GM19397 (cell line): ENCODE measurements around the gene HSF2.

Experiments used
- ATAC-seq: cut with Tn5 transposase; IDR thresholded peaks from one replicate; pipeline ENCODE4 v1.9.1; 2021; ENCODE audit warnings: mild to moderate bottlenecking, moderate library complexity; ENCODE audit not compliant: unreplicated experiment

HSF2 gene

DNA sequence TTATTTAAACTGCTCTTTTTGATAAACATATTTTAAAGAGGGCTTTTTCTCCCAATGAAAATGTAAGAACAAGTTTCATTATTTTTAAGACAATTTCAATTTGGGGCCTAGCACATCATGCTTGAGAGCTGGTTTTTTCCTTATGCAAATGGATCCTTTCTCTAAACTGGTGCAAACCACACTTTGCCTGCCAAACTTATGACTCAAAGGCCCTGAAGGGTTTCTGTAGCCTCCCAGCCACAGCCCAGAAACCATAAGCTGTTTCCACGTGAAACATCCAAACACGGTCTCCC, 451 bp upstream of the HSF2 start:
- ATAC-seq: no peak

GRCh38 chr6:122400121-122400450, 634 bp downstream of the HSF2 start:
- ATAC-seq: no peak

DNA sequence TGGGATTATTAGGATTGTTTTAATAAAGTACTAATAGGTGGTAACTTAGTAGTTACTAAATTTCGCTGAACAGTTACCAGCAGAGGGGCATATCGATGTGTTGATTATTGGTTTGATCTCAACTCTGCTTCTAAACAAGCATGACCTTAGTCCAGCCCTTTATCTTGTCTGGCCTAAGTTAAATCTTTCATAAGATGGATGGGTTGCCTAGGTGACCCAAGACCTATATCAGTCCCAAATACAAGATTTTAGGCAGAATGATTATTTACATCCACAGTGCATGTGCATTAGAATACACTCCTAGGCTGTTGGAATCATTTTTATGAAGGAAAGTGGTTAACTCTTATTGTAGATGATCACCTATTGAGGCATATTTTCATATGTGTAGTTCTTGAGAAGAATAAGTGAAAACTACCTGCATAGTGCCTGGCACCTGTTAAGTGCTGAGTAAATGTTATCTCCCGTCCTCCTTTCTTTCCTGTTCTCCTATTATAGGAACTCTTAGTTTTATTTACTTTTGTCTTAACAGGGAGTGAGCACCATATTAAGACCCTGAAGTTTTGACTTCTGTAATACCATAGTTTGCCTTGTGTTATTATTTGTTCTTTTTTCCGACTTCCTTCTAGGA, 1.1 kb downstream of the HSF2 start:
- no peak for ATAC-seq

GRCh38 chr6:122401104-122401503, 1.7 kb downstream of the HSF2 start:
- no peak for ATAC-seq

DNA sequence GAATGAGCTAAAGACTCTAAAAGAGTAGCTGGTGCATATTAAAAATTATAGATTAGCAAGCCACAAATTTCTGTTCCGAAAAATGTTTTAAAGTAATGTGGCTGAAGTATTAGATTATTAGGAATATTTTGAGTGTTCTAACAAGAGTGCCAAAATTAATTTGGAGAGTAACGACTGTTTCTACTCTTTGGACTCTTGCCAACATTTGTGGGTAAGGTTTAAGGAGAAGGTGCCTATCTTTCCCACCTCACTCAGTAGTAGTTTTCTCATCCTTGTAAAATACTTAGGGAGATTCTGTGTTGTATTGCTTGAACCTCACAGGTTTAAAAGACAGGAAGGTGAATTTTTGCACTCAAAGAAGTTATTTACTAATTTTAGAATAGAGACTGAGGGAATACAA, 5.0 kb downstream of the HSF2 start:
- no peak for ATAC-seq

DNA sequence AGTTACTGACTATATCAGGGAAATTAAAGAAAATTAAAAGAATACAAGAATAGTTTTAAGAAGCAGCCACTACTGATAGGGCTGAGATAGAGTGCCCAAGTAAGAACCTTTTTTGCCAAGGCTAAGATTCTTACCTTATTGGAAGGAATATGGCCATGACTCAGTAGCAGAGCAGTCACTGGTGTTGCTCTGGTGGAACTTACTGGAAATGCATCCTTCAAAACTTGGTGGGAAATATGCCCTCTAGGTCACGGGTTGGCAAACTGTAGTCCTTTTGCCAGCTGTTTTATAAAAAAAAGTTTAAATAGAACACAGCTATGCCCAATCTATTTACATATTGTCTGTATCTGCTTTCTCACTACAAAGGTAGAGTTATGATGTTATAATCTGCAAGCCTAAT, 6.0 kb downstream of the HSF2 start:
- ATAC-seq: no peak

DNA sequence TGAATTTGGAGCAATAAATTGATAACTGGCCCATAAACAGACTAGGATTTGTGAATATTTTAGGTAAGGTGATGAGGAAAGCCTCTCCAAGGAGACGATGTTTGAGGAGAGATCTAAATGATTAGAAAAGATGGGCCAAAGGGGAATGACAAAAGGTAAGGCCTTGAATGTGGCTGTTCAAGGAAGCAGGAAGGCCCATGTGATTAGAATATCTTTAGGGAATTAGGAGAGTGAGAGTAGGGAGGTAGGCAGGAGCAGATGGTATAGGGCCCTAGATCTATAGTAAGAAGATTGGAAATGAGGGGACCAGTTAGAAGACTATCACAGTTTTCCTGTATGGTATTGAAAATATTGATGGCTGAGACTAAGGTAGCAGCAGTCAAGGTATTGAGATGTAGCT, 6.7 kb downstream of the HSF2 start:
- no peak for ATAC-seq

- ATAC-seq: no peak
These were observed 8.3 kb downstream of the HSF2 start for GRCh38 chr6:122407712-122408111.

- no peak for ATAC-seq
These were observed 8.8 kb downstream of the HSF2 start for GRCh38 chr6:122408240-122408639.

DNA sequence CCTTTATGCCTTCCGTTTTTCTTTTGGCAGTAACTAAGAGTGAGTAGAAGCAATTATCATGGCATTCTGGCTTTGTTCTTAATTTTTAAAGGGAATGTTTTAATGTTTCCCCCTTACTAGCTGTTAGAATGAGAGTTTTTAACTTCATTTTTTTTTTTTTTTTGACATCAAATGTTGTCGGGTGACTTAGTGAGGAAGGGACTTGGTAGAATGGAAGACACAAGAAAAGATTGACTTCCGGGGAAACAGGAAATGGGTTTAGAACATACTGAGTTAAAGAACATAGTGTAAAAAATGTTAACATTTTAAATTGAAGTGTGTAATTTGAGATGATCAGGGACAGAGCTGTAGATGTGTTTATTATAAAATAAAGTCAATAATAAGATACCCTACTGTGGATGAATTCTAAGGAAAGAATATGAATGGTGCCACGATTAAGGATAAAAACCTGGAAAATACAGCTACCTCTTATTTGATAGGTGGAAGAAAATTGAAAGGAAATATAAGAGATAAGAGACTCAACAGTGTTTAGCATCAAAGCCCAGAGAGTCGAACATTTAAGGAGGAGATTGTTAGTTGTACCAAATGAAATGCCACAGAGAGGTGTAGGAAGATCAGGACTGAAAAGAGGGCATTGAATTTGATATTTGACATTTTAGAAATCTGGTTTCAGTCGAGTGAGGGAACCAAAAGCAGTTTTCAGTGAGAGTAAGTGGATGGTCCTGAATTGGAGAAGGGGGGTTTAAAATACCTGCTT, 9.4 kb downstream of the HSF2 start:
- no peak for ATAC-seq

GRCh38 chr6:122412001-122412400, 12.5 kb downstream of the HSF2 start:
- ATAC-seq: no peak

- ATAC-seq: no peak
These were observed 17.4 kb downstream of the HSF2 start for GRCh38 chr6:122416825-122417224.

- ATAC-seq: no peak
These were observed 22.6 kb downstream of the HSF2 start for GRCh38 chr6:122422003-122422402.

DNA sequence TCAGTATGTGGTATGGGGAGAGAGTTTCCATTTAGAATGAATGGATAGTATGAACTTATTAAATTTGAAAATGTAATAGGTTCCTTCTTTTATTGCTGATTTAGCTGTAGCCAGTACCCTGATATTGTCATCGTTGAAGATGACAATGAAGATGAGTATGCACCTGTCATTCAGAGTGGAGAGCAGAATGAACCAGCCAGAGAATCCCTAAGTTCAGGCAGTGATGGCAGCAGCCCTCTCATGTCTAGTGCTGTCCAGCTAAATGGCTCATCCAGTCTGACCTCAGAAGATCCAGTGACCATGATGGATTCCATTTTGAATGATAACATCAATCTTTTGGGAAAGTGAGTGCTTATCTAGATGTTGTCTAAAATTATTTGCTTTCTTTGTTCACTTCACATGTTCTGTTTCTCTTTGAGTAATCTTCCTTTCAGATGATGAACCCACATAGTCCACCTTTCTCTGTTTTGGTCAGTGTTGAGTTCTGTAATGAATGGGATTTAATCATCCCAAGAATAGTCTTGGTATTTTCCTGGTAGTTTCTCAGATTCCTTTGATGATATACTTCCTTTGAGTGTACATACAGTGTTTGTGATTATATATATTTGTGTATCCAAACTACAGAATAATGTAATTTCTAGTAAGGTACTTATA, 23.3 kb downstream of the HSF2 start:
- ATAC-seq: no peak

GRCh38 chr6:122423734-122424133, 24.3 kb downstream of the HSF2 start:
- ATAC-seq: no peak

DNA sequence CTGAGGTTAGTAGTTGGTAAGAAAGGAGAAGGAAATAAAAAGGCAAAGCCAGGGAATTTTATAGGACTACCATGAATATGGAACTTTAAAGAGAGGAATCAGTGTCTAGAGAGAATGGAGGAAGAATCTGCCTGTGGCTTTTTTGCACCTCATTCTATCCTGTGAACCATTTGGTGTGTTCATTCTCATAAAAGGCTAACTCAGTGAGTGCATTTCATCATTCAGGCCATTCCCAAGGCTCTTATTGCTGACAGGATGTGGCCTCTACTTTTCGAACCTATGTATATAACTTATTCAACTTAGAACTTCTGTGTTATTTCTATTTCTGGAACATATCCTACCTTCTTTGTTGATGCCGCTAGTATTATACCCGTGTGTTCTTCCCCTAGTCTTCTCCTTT, 27.1 kb downstream of the HSF2 start:
- no peak for ATAC-seq

DNA sequence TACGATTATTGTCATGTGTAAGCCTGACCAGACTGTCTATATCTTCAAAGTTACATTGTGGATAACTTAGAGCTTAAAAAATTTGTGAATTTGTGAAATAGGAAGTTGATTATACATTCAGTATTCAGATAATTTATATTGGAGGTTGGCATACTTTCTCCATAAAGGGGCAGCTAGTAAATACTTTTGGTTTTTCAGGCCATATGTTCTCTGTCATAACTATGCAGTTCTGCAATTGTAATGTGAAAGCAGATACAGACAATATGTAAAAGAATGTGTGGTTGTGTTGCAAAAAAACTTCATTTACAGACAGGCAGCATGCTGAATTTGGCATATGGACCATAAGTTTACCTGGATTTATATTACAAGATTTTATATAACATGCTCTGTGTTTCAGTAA, 29.3 kb downstream of the HSF2 start:
- ATAC-seq: no peak

DNA sequence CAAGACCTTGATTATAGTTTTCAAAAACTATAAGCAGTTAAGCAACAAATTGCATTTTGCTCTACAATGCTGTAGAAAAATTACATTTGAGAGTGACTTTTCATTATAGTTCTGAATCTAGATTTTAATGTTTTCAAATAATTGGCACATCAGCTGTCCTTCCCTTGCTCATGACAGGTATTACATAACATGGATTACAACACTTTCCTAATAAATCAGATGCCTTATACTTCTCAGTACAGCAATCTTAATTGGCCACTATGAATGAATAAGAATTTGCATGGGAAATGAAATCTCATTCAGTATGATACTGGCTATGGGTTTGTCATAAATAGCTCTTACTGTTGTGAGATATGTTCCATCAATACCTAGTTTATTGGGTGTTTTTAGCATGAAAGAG, 29.9 kb downstream of the HSF2 start:
- no peak for ATAC-seq

GRCh38 chr6:122431780-122432179, 32.3 kb downstream of the HSF2 start:
- ATAC-seq: no peak

DNA sequence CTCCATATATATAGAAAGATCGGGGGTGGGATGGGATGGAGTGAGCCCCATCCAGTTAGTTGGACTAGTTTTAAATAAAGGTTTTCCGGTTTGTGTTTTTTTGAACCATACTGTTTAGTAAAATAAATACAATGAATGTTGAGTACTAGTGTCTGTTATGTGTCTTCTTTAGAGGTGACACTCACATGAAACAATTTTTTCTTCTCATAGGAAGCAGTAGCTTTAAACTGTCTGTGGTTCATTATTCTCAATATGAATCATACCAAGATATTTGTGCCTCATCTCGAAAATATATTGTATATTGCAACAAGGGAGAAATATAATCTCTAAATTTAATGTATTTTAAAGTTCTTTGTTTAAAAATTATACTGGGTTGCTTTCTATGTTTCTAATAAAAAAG, 33.4 kb downstream of the HSF2 start:
- no peak for ATAC-seq

DNA sequence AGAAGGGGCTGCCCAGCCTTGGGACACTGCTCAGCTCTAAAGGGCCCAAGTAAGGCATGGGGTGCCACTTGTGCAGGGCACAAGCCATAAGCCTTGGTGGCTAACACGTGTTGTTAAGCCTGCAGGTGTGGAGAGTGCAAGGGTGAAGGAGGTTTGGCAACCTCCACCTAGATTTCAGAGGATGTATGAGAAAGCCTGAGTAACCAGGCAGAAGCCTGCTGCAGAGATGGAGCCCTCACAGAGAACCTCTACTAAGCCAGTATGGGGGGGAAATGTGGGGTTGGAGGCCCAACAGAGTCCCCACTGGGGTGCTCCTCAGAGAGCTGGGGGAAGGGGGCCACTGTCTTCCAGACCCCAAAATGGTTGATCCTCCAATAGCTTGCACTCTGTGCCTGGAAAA, 39.5 kb downstream of the HSF2 start:
- ATAC-seq: no peak

- ATAC-seq: no peak
These were observed 45.8 kb downstream of the HSF2 start for GRCh38 chr6:122445274-122445673.

DNA sequence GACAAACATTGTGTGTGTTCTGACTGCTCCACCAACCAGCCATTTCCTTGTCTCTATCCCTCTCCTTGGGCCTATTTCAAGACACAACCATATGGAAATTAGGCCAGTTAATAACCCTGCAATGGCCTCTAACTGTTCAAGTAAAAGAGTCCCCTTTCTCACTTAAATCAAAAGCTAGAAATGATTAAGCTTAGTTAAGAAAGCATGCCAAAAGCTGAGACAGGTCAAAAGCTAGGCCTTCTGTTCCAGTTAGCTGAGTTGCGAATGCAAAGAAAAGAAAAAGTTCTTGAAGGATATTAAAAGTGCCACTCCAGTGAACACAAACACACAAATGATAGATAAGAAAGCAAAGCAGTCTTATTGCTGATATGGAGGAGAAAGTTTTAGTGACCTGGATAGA, 49.6 kb downstream of the HSF2 start:
- ATAC-seq: no peak
